K562 (cell line): ENCODE data around the gene MYG1. TPM values are rescaled to one million over a fixed set of nuclear protein-coding genes. Genes with fewer than 3 reads are reported as not detected.

ENCODE experiments used
- AFF1 ChIP-seq, 2 experiments: fragments of 450-650 bp; IDR thresholded peaks; 2 replicates each; pipeline ENCODE4 v1.6.1; 2018; ENCODE audit warnings: mild to moderate bottlenecking in 2 of 2, low read depth in 1 of 2; ENCODE audit not compliant: partially characterized antibody in 2 of 2
- CEBPB ChIP-seq: fragments of 450-650 bp; IDR thresholded peaks from 2 replicates; pipeline ENCODE4 v1.6.1; 2016; ENCODE audit warnings: missing genetic modification characterization, missing compliant biosample characterization
- DPF2 ChIP-seq: fragments of 450-650 bp; IDR thresholded peaks from 2 replicates; pipeline ENCODE4 v1.6.1; 2016
- ELF4 ChIP-seq: fragments of 450-650 bp; formaldehyde crosslinking; IDR thresholded peaks from 2 replicates; pipeline ENCODE4 v1.4.0; 2022; ENCODE audit warnings: missing genetic modification characterization
- HCFC1 ChIP-seq: IDR thresholded peaks from 2 replicates; pipeline ENCODE4 v1.6.1; 2012; ENCODE audit warnings: low read depth, low read length, improper control_type of control experiment
- HIVEP1 ChIP-seq: fragments of 250-450 bp; sonication (Bioruptor Pico); IDR thresholded peaks from 2 replicates; pipeline ENCODE4 v1.4.0; 2020; ENCODE audit warnings: mild to moderate bottlenecking
- HNRNPH1 ChIP-seq: fragments of 200-400 bp; formaldehyde crosslinking; optimal IDR thresholded peaks from 2 replicates; pipeline ENCODE3; 2017; ENCODE audit warnings: low read depth, mild to moderate bottlenecking, low read length, moderate library complexity
- JUND ChIP-seq, 2 experiments: IDR thresholded peaks; 2 replicates in 1 of 2; 3 replicates in 1 of 2; pipeline ENCODE4 v1.6.1; 2011; ENCODE audit warnings: borderline replicate concordance in 2 of 2, low read depth in 2 of 2, low read length in 2 of 2, improper control_type of control experiment in 1 of 2, missing biosample characterization in 1 of 2, missing genetic modification characterization in 1 of 2, missing genetic modification reagents in 1 of 2
- LARP7 ChIP-seq: fragments of 450-650 bp; IDR thresholded peaks from 2 replicates; pipeline ENCODE4 v1.6.1; 2016
- MTA2 ChIP-seq: fragments of 450-650 bp; IDR thresholded peaks from 2 replicates; pipeline ENCODE4 v1.6.1; 2016; ENCODE audit warnings: low read depth
- NFYB ChIP-seq: IDR thresholded peaks from 2 replicates; pipeline ENCODE4 v1.6.1; 2011; ENCODE audit warnings: mild to moderate bottlenecking, moderate library complexity; ENCODE audit not compliant: insufficient read length; ENCODE audit errors: extremely low read depth
- PBX2 ChIP-seq, 2 experiments: IDR thresholded peaks in 1 of 2; conservative IDR thresholded peaks in 1 of 2; 2 replicates each; pipeline ENCODE4 v1.6.1; 2016; ENCODE audit warnings: low read depth in 2 of 2, mild to moderate bottlenecking in 1 of 2, missing compliant biosample characterization in 1 of 2, missing genetic modification characterization in 1 of 2, moderate library complexity in 1 of 2
- POLR2H ChIP-seq: IDR thresholded peaks from 2 replicates; pipeline ENCODE4 v1.6.1; 2016; ENCODE audit warnings: missing genetic modification characterization, low read depth, mild to moderate bottlenecking, control low read depth, missing compliant biosample characterization, moderate library complexity
- RAD21 ChIP-seq, 2 experiments: fragments of 250-450 bp in 1 of 2; fragments of 450-650 bp in 1 of 2; sonication (Bioruptor Pico) in 1 of 2; formaldehyde crosslinking in 1 of 2; IDR thresholded peaks in 1 of 2; conservative IDR thresholded peaks in 1 of 2; 2 replicates each; pipeline versions ENCODE4 v1.4.0 to v1.8.0; 2020 to 2022; ENCODE audit warnings: mild to moderate bottlenecking in 2 of 2, moderate library complexity in 1 of 2
- RCOR1 ChIP-seq, 2 experiments: IDR thresholded peaks; 2 replicates each; pipeline ENCODE4 v1.6.1; 2012; ENCODE audit warnings: low read depth in 2 of 2, low read length in 2 of 2, borderline replicate concordance in 1 of 2, improper control_type of control experiment in 1 of 2
- SMARCE1 ChIP-seq: fragments of 450-650 bp; IDR thresholded peaks from 2 replicates; pipeline ENCODE4 v1.7.1; 2016; ENCODE audit warnings: mild to moderate bottlenecking
- THRB ChIP-seq: fragments of 450-650 bp; formaldehyde crosslinking; conservative IDR thresholded peaks from 2 replicates; pipeline ENCODE4 v1.4.0; 2022; ENCODE audit warnings: mild to moderate bottlenecking, missing genetic modification characterization
- VEZF1 ChIP-seq: fragments of 200-800 bp; sonication (Bioruptor generic); IDR thresholded peaks from 2 replicates; pipeline ENCODE4 v1.6.1; 2017; ENCODE audit warnings: missing genetic modification characterization, missing compliant biosample characterization
- polyA plus RNA-seq, 8 experiments: library from polyadenylated mRNA; depleted of rRNA in 4 of 8; stranded (reverse) in 5 of 8; unstranded in 3 of 8; fragments of >200 nt; fragmentation: Nextera tagmentation in 2 of 8; fragmentation: Illumina TruSeq in 1 of 8; extraction: Ambion mirVana in 2 of 8; extraction: Trizol in 1 of 8; gene quantifications; 2 replicates each; pipeline versions ENCODE4 v1.2.1 to v1.2.3, GENCODE V29; 2011 to 2014; ENCODE audit warnings: inconsistent platforms in 1 of 8, missing spikeins in 1 of 8
- total RNA-seq, 7 experiments: library from RNA; depleted of rRNA in 6 of 7; stranded (reverse); fragments of >200 nt in 6 of 7; fragmentation: Illumina TruSeq in 2 of 7; extraction: Trizol in 2 of 7; gene quantifications; 2 replicates each; pipeline versions ENCODE4 v1.2.1 to v1.2.3, GENCODE V29; 2011 to 2021; ENCODE audit warnings: low replicate concordance in 1 of 7

MYG1 gene
- total and polyA plus RNA-seq, 9 of the 15 experiments (the other 6 are each of a cell fraction or from before 2014, with no cell fraction given), result 0.45 to 5.6 (median 2.1) TPM

GRCh38 chr12:53355121-53355520 is 55.6 kb downstream of the MYG1 start (continued):
- TF ChIP-seq SMARCE1 (peak; percentile 82), AFF1 (IDR thresholded peaks at IDR 0.05; ENCODE audit: low read depth in 1 of 2, partially characterized antibody in 2 of 2) (peak in 1 of 2 experiments; percentile 59), ELF4 (CRISPR knock-in tag) (no peak), JUND (IDR thresholded peaks at IDR 0.05; ENCODE audit: borderline replicate concordance, low read depth, low read length) (peak; percentile 33; the same call in 1 of the 2 replicates), JUND (tag; IDR thresholded peaks at IDR 0.05; ENCODE audit: borderline replicate concordance, low read depth, low read length) (peak; percentile 28; the same call in 1 of the 3 replicates), HNRNPH1 (no peak), HCFC1 (no peak), HIVEP1 (CRISPR knock-in tag) (no peak), NFYB (no peak), LARP7 (peak; percentile 96), PBX2 (CRISPR knock-in tag; IDR thresholded peaks at IDR 0.05; ENCODE audit: low read depth) (no peak), PBX2 (tag; conservative IDR thresholded peaks at IDR 0.05; ENCODE audit: low read depth) (peak; percentile 98), DPF2 (peak; percentile 90), MTA2 (0 out of 2 replicates have a peak, but pooled peaks have one; percentile 25), POLR2H (no peak), RCOR1 (IDR thresholded peaks at IDR 0.05; ENCODE audit: borderline replicate concordance in 1 of 2, low read depth in 2 of 2, low read length in 2 of 2) (peak in 1 of 2 experiments; percentile 23; a peak in 1 of 4 replicates), CEBPB (no peak), RAD21 (CRISPR knock-in tag; conservative IDR thresholded peaks at IDR 0.05 in 1 of 2, IDR thresholded peaks at IDR 0.05 in 1 of 2) (peak; percentile 13 to 38; a peak in 3 of 4 replicates), THRB (CRISPR knock-in tag) (0 out of 2 replicates have a peak, but pooled peaks have one; percentile 50), VEZF1 (CRISPR knock-in tag) (peak; percentile 79)
